ENCODE measurements around the gene KCNAB1. TPM values are rescaled to one million over a fixed set of nuclear protein-coding genes. Genes with fewer than 3 reads are reported as not detected.

Gene KCNAB1
- total and polyA plus RNA-seq, 2 of the 8 experiments (the other 6 are each of a cell fraction or from before 2014, with no cell fraction given), result 0.51 to 2.3 TPM

DNA sequence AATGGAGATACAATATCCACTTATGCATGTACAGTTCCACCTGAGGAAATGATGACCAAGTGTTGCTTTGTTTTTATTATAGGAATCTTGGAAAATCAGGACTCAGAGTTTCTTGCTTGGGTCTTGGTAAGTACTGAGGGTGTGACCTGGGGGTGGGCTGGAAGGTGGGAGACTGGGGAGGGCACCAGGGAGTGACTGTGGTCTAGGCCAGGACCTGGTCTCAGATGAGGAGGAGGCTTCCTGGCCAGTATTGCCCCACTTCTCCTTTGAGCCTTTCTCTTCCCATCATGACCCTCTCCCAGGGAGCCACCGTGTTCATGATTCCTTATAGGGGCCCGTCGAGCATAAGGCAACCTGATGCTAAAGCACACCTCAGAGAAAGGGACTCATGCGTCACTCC lies 301.2 kb downstream of the KCNAB1 start:
- POLR2A ChIA-PET (ENCODE audit: partially characterized antibody), result no interaction called here
- TF ChIP-seq, protein P1, sequence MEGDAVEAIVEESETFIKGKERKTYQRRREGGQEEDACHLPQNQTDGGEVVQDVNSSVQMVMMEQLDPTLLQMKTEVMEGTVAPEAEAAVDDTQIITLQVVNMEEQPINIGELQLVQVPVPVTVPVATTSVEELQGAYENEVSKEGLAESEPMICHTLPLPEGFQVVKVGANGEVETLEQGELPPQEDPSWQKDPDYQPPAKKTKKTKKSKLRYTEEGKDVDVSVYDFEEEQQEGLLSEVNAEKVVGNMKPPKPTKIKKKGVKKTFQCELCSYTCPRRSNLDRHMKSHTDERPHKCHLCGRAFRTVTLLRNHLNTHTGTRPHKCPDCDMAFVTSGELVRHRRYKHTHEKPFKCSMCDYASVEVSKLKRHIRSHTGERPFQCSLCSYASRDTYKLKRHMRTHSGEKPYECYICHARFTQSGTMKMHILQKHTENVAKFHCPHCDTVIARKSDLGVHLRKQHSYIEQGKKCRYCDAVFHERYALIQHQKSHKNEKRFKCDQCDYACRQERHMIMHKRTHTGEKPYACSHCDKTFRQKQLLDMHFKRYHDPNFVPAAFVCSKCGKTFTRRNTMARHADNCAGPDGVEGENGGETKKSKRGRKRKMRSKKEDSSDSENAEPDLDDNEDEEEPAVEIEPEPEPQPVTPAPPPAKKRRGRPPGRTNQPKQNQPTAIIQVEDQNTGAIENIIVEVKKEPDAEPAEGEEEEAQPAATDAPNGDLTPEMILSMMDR (IDR thresholded peaks at IDR 0.05; ENCODE audit: control extremely low read depth in 1 of 3, insufficient read depth in 1 of 3, low read depth in 1 of 3, low read length in 3 of 3), result no peak
- TF ChIP-seq CTBP2 (IDR thresholded peaks at IDR 0.05; ENCODE audit: borderline replicate concordance, insufficient read depth, insufficient read length, low read length) (no peak), CEBPB (IDR thresholded peaks at IDR 0.05; ENCODE audit: low read depth, low read length) (no peak), TBP (IDR thresholded peaks at IDR 0.05; ENCODE audit: low read depth, low read length) (no peak), CHD1 (IDR thresholded peaks at IDR 0.05; ENCODE audit: low read depth, low read length) (no peak), SIX5 (IDR thresholded peaks at IDR 0.05; ENCODE audit: low read depth, low read length) (no peak), RAD21 (IDR thresholded peaks at IDR 0.05 in 1 of 2, conservative IDR thresholded peaks at IDR 0.05 in 1 of 2; ENCODE audit: low read depth in 2 of 2, low read length in 2 of 2) (no peak), RXRA (IDR thresholded peaks at IDR 0.05; ENCODE audit: insufficient read depth, low read depth, low read length) (no peak), CHD2 (IDR thresholded peaks at IDR 0.05; ENCODE audit: low read length) (no peak), NANOG (IDR thresholded peaks at IDR 0.05; ENCODE audit: insufficient read depth, low read depth, low read length, poor library complexity, severe bottlenecking) (no peak)

More for the DNA sequence above, 301.2 kb downstream of the KCNAB1 start:
- Histone ChIP-seq H4K91ac (replicated peaks; ENCODE audit: insufficient read length, low read length) (no peak overlapping the region), H2BK15ac (ENCODE audit: low read length) (no peak overlapping the region), H2AFZ (ENCODE audit: low read length) (no peak overlapping the region), H3K4ac (replicated peaks; ENCODE audit: insufficient read length, low read depth, low read length) (no peak overlapping the region), H2AK5ac (ENCODE audit: low read depth, low read length) (no peak overlapping the region), H3K9ac (replicated peaks in 1 of 4; ENCODE audit: extremely low read depth in 1 of 4, low read depth in 3 of 4, low read length in 3 of 4) (no peak overlapping the region), H3K79me1 (ENCODE audit: low read depth, low read length) (no peaks in the 10 kb centered on the region), H3K4me1 (replicated peaks in 1 of 4; ENCODE audit: control insufficient read depth in 3 of 4, insufficient read depth in 4 of 4, low read length in 3 of 4) (peaks cover 0 to 4% (median 2%) of the 10 kb centered on the region in 4 experiments; a peak in 2 of 7 replicates), H3K14ac (ENCODE audit: insufficient read length) (no peak overlapping the region), H3K36me3 (ENCODE audit: control insufficient read depth in 2 of 4, insufficient read depth in 4 of 4, low read length in 3 of 4) (no peaks in the 10 kb centered on the region), H3K79me2 (ENCODE audit: control insufficient read depth in 1 of 2, insufficient read depth in 2 of 2, low read length in 2 of 2) (no peaks in the 10 kb centered on the region), H2BK5ac (ENCODE audit: low read depth, low read length) (no peak overlapping the region), H3K4me3 (ENCODE audit: extremely low read depth in 1 of 4, insufficient read depth in 2 of 4, low read depth in 3 of 4, low read length in 4 of 4) (no peak overlapping the region), H3K9me3 (ENCODE audit: insufficient read depth in 2 of 2, low read depth in 1 of 2, low read length in 1 of 2) (no peaks in the 10 kb centered on the region; a peak in 1 of 4 replicates), H2BK12ac (ENCODE audit: low read depth, low read length) (no peak overlapping the region), H3K23me2 (ENCODE audit: low read depth, low read length) (no peaks in the 10 kb centered on the region), H2BK20ac (ENCODE audit: low read length) (no peak overlapping the region), H3K23ac (ENCODE audit: insufficient read length) (no peak overlapping the region), H3K27ac (ENCODE audit: low read depth, low read length) (no peak overlapping the region), H4K5ac (ENCODE audit: insufficient read length, low read depth, low read length) (no peak overlapping the region), H4K8ac (ENCODE audit: extremely low read depth, insufficient read depth, low read length) (no peak overlapping the region), H4K20me1 (replicated peaks in 1 of 2; ENCODE audit: control insufficient read depth in 1 of 2, insufficient read depth in 2 of 2, low read length in 2 of 2) (no peaks in the 10 kb centered on the region), H2BK120ac (replicated peaks; ENCODE audit: low read depth, low read length) (no peak overlapping the region), H3K27me3 (replicated peaks in 1 of 4; ENCODE audit: control insufficient read depth in 3 of 4, extremely low read depth in 1 of 4, insufficient read depth in 3 of 4, low read length in 3 of 4) (no peaks in the 10 kb centered on the region), H3K4me2 (ENCODE audit: insufficient read depth in 1 of 2, low read depth in 2 of 2, low read length in 2 of 2) (no peak overlapping the region), H3K18ac (ENCODE audit: extremely low read depth, low read length) (no peak overlapping the region), H3K56ac (replicated peaks; ENCODE audit: insufficient read length, low read depth, low read length) (no peak overlapping the region)
- DNase-seq (ENCODE audit: low read depth in 1 of 2, low spot score in 2 of 2), result no peak
- CTCF ChIA-PET (ENCODE audit: partially characterized antibody), result interaction anchor here (1.8 kb wide), 1 partner anchor 21 kb away, joined by 4 read pairs; no protein-coding TSS in a partner anchor
- no peak for FAIRE-seq
- WGBS, 2 experiments (ENCODE audit: extremely low coverage in 1 of 2, insufficient coverage in 1 of 2, insufficient read length in 1 of 2, insufficient replicate concordance in 2 of 2, low coverage in 1 of 2, low lambda C conversion rate in 2 of 2, missing lambda C conversion rate in 1 of 2), result 94% methylated on average over 4 of the region's 4 CpGs; no CpG with 5 or more reads in 1 of the 2 experiments

Data from H1 (cell line).